ENCODE results near the gene TBC1D20. TPM values are rescaled to one million over a fixed set of nuclear protein-coding genes. Genes with fewer than 3 reads are reported as not detected.

The TBC1D20 gene
- total RNA-seq, 1 donor from 2014 or later: 30.9 TPM

DNA sequence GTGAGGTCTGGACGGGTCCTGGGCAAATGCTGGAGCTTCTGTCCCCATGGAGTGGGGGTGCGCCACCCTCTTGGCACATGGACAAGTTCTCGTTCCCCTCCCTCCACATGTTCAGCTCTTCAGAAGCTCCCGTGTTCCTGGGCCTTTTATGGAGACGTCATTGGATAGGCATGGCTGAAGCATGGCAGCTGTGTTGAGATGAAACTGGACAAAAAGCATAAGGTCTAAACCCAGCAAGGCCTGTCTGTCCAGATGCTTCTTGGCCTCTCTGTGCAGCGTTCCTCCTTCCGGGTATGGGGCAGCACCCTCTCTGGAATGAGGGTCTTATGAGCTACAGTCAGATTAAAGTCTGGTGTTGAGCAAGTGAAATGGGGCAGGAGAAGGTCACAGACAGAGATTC is 26.8 kb downstream of the TBC1D20 start:
- Histone ChIP-seq H3K27me3 (no peaks in the 10 kb centered on the region), H3K9me3 (no peaks in the 10 kb centered on the region), H3K4me3 (no peak overlapping the region), H3K27ac (no peak overlapping the region), H3K4me1 (peaks cover 10% of the 10 kb centered on the region), H3K36me3 (peaks cover 0 to 59% of the 10 kb centered on the region in 2 donors)
- no peak for DNase-seq (ENCODE audit: extremely low spot score in 2 of 2)
- TF ChIP-seq CTCF (IDR thresholded peaks at IDR 0.05): no peak
- TF ChIP-seq POLR2A (IDR thresholded peaks at IDR 0.05): no peak
- intact Hi-C loops (cut with DNase I): no loop called here

- no peaks in the 10 kb centered on the region for H3K9me3 ChIP-seq
- DNase-seq (ENCODE audit: extremely low spot score in 2 of 2): no peak
- H3K27ac ChIP-seq: no peak overlapping the region
- H3K4me3 ChIP-seq: no peak overlapping the region
- peaks cover 0 to 59% of the 10 kb centered on the region in 2 donors for H3K36me3 ChIP-seq
- intact Hi-C loops (cut with DNase I): no loop called here
- peaks cover 10% of the 10 kb centered on the region for H3K4me1 ChIP-seq
- no peak for TF ChIP-seq POLR2AphosphoS5 (IDR thresholded peaks at IDR 0.05; ENCODE audit: insufficient read depth in 1 of 2, low read depth in 1 of 2)
- TF ChIP-seq CTCF (IDR thresholded peaks at IDR 0.05): no peak
- no peak for TF ChIP-seq POLR2A (IDR thresholded peaks at IDR 0.05)
- no peaks in the 10 kb centered on the region for H3K27me3 ChIP-seq
Observed at GRCh38 chr20:434661-435419, 27.5 kb downstream of the TBC1D20 start.

- H3K4me1 ChIP-seq: peaks cover 4% of the 10 kb centered on the region
- no peaks in the 10 kb centered on the region for H3K27me3 ChIP-seq
- H3K27ac ChIP-seq: no peak overlapping the region
- peaks cover 0 to 59% of the 10 kb centered on the region in 2 donors for H3K36me3 ChIP-seq
- TF ChIP-seq POLR2A (IDR thresholded peaks at IDR 0.05): no peak
- TF ChIP-seq POLR2AphosphoS5 (IDR thresholded peaks at IDR 0.05; ENCODE audit: insufficient read depth in 1 of 2, low read depth in 1 of 2): no peak
- no peak for TF ChIP-seq CTCF (IDR thresholded peaks at IDR 0.05)
- intact Hi-C loops (cut with DNase I): no loop called here
- no peaks in the 10 kb centered on the region for H3K9me3 ChIP-seq
- H3K4me3 ChIP-seq: no peak overlapping the region
- no peak for DNase-seq (ENCODE audit: extremely low spot score in 2 of 2)
Observed at GRCh38 chr20:434221-434620, 28.1 kb downstream of the TBC1D20 start.

- no peak overlapping the region for H3K27ac ChIP-seq
- DNase-seq (ENCODE audit: extremely low spot score in 2 of 2): no peak
- H3K36me3 ChIP-seq: peaks cover 0 to 58% of the 10 kb centered on the region in 2 donors
- no peaks in the 10 kb centered on the region for H3K9me3 ChIP-seq
- intact Hi-C loops (cut with DNase I): no loop called here
- H3K27me3 ChIP-seq: no peaks in the 10 kb centered on the region
- no peak overlapping the region for H3K4me3 ChIP-seq
- no peaks in the 10 kb centered on the region for H3K4me1 ChIP-seq
- TF ChIP-seq CTCF (IDR thresholded peaks at IDR 0.05): no peak
- TF ChIP-seq POLR2AphosphoS5 (IDR thresholded peaks at IDR 0.05; ENCODE audit: insufficient read depth in 1 of 2, low read depth in 1 of 2): no peak
- TF ChIP-seq POLR2A (IDR thresholded peaks at IDR 0.05): no peak
Observed at GRCh38 chr20:433300-433975, 28.9 kb downstream of the TBC1D20 start.

All from vagina (tissue), 2 donors.